Kidney (tissue), 14 donors: Measurements from ENCODE around the gene RNU6-9. TPM values are rescaled to one million over a fixed set of nuclear protein-coding genes. Genes with fewer than 3 reads are reported as not detected.

Source experiments
- DNase-seq, 5 donors: peaks; one replicate each; pipeline ENCODE4 v3.0.0-alpha.2; 2013 to 2020
- FAIRE-seq: peaks from 2 replicates; lab custom pipeline; 2012; peaks lifted over from hg19 to GRCh38; lab: Jason Lieb, UNC
- H3K27ac ChIP-seq, 2 donors: one replicate each; pipeline ENCODE4 v1.7.0; 2013; ENCODE audit warnings: low read depth in 2 of 2, low read length in 2 of 2, inconsistent platforms in 1 of 2
- H3K27me3 ChIP-seq: one replicate; pipeline ENCODE4 v1.7.1; 2013; ENCODE audit warnings: low read length, inconsistent platforms; ENCODE audit not compliant: control insufficient read depth, insufficient read depth
- H3K36me3 ChIP-seq, 3 donors: one replicate each; pipeline versions ENCODE4 v1.7.0 to v1.7.1; 2013; ENCODE audit warnings: low read length in 3 of 3, control low read depth in 1 of 3, inconsistent platforms in 1 of 3; ENCODE audit not compliant: insufficient read depth in 3 of 3, control insufficient read depth in 2 of 3
- H3K4me1 ChIP-seq, 3 donors: one replicate each; pipeline versions ENCODE4 v1.7.0 to v1.7.1; 2013; ENCODE audit warnings: low read length in 3 of 3, inconsistent platforms in 1 of 3, low read depth in 1 of 3; ENCODE audit not compliant: control insufficient read depth in 2 of 3, insufficient read depth in 2 of 3
- H3K4me3 ChIP-seq, 3 donors: one replicate each; pipeline versions ENCODE4 v1.7.0 to v1.8.1; 2013; ENCODE audit warnings: low read length in 3 of 3, control low read depth in 1 of 3, inconsistent platforms in 1 of 3
- H3K9ac ChIP-seq, 3 donors: one replicate each; pipeline versions ENCODE4 v1.7.0 to v1.7.1; 2013; ENCODE audit warnings: low read length in 3 of 3, control low read depth in 1 of 3, inconsistent platforms in 1 of 3
- H3K9me3 ChIP-seq, 3 donors: one replicate each; pipeline versions ENCODE4 v1.7.0 to v1.7.1; 2013; ENCODE audit warnings: low read length in 3 of 3, control low read depth in 1 of 3, inconsistent platforms in 1 of 3; ENCODE audit not compliant: control insufficient read depth in 2 of 3, insufficient read depth in 1 of 3
- CTCF ChIP-seq: IDR thresholded peaks from 3 replicates; pipeline ENCODE4 v1.5.1; 2012; ENCODE audit warnings: mild to moderate bottlenecking, moderate library complexity, borderline replicate concordance; ENCODE audit not compliant: insufficient read depth; ENCODE audit errors: extremely low read depth
- intact Hi-C: fragments of 100-400 bp; cut with DNase I; formaldehyde crosslinking; loops from one replicate; pipeline ENCODE4 v1.11.1; 2022
- polyA plus RNA-seq: library from polyadenylated mRNA; stranded (reverse); fragments of 350-450 nt; fragmentation: Illumina TruSeq; extraction: RNeasy Lipid Tissue Mini Kit (QIAGEN cat#74804); gene quantifications from one replicate; pipeline ENCODE4 v1.2.3, GENCODE V29; 2014; ENCODE audit warnings: low read depth, low replicate concordance; ENCODE audit not compliant: insufficient read depth
- total RNA-seq: library from RNA; stranded (reverse); fragmentation: NEBNext Ultra II Directional; extraction: Animal tissue kit (Norgen Biotek cat#: 25700); gene quantifications from one replicate; pipeline ENCODE4 v1.2.1, GENCODE V29; 2021
- donor health status: control.
- donor health status: control.
- donor health status: control.
- donor health status: control.
- donor health status: control.
- donor health status: DM: yes; HTN: yes; CAD: no.
- donor health status: Normal renal cell carcinoma (clear cell type).

RNU6-9 gene
- total and polyA plus RNA-seq, 2 donors from 2014 or later: not detected

- no peak for FAIRE-seq
- no peak overlapping the region for H3K4me3 ChIP-seq
- no peaks in the 10 kb centered on the region for H3K4me1 ChIP-seq
- peak in 4 of 5 donors; percentile 81 to 92 (median 86) for DNase-seq
- H3K9me3 ChIP-seq: no peaks in the 10 kb centered on the region
- intact Hi-C loops: no loop called here
- H3K9ac ChIP-seq: no peak overlapping the region
- TF ChIP-seq CTCF: no peak
- H3K27ac ChIP-seq: no peak overlapping the region
- H3K36me3 ChIP-seq: no peaks in the 10 kb centered on the region
- no peaks in the 10 kb centered on the region for H3K27me3 ChIP-seq
Measured at GRCh38 chr19:903266-903797, 10.0 kb downstream of the RNU6-9 start.

DNA sequence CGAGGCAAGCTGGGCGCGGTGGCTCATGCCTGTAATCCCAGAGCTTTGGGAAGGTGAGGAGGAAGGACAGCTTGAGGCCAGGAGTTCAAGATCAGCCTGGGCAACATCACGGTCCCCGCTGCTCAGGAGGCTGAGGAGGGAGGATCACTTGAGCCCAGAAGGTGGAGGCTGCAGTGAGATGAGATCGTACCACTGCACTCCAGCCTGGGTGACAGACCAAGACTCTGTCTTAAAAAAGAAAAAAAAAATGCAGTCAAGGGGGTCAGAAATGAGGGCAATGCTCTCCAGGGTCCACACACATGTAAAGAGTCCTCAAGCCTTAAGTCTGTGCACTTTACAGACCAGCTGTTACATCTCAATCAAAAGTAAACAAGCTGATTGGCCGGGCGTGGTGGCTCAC lies 11.3 kb downstream of the RNU6-9 start:
- DNase-seq: no peak
- no peak for FAIRE-seq
- H3K9ac ChIP-seq: no peak overlapping the region
- TF ChIP-seq CTCF: no peak
- intact Hi-C loops: no loop called here
- H3K27me3 ChIP-seq: no peaks in the 10 kb centered on the region
- no peaks in the 10 kb centered on the region for H3K4me1 ChIP-seq
- no peaks in the 10 kb centered on the region for H3K36me3 ChIP-seq
- H3K27ac ChIP-seq: no peak overlapping the region
- H3K4me3 ChIP-seq: no peak overlapping the region
- H3K9me3 ChIP-seq: no peaks in the 10 kb centered on the region

DNA sequence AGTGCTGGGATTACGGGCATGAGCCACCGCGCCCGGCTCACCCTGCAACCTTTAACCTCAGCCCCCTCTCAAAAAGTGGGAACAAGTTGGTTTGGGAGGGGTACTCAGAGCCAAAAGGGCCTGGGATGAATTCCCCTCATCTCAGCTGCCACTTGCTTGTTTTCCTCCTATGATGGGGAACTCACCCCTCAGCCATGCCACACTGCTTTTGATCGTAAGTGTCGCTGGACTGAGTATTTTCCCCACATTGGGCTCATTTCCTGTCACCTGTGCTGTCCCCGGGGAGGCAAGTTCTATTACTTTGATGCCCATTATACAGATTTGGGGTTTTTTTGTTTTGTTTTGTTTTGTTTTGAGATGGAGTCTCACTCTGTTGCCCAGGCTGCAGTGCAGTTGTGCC lies 13.2 kb downstream of the RNU6-9 start:
- no peak overlapping the region for H3K4me3 ChIP-seq
- H3K27me3 ChIP-seq: no peaks in the 10 kb centered on the region
- DNase-seq (no peak), FAIRE-seq (no peak)
- H3K9ac ChIP-seq: no peak overlapping the region
- H3K4me1 ChIP-seq: peaks cover 0 to 2% (median 0%) of the 10 kb centered on the region in 3 donors
- intact Hi-C loops: no loop called here
- no peaks in the 10 kb centered on the region for H3K36me3 ChIP-seq
- TF ChIP-seq CTCF: no peak
- H3K27ac ChIP-seq: no peak overlapping the region
- no peaks in the 10 kb centered on the region for H3K9me3 ChIP-seq
